ENCODE data around the gene KIAA0753. TPM values are rescaled to one million over a fixed set of nuclear protein-coding genes. Genes with fewer than 3 reads are reported as not detected.

KIAA0753 gene
- total and polyA plus RNA-seq, 10 of the 15 experiments (the other 5 are each of a cell fraction or from before 2014, with no cell fraction given) = 2.2 to 15.2 (median 7.7) TPM

DNA sequence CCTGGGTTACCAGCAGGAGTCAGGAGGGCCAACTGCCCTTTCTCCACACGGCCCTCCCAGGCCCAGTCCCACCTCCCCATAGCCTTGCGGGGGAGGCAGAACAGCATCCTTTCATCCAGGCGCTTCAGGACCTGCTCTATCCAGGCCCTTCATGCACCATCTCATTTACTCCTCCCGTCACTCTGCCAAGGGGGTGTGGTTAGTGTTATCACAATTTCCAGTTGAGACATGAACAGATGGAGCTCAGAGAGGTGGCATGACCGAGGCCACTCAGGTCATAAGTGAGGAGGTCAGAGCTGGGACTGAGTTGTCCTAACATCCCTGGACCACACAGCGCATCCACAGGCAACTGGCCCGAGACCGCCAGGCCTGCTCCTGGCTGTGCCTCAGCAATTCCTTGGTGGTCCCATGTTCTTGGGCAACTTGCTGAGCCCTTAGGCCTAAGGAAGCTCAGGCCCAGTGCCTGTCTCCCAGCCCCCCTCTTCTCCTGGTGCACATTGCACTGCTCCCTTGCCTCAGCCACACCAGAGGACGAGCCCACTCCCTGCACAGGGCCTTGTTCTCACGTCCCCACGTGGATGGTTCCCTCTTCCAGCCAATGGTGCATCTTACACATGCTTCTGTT lies 34.8 kb upstream of the KIAA0753 start:
- Histone ChIP-seq H3K27me3 (replicated peaks in 1 of 2; ENCODE audit: control insufficient read depth in 2 of 2, insufficient read depth in 2 of 2, low read length in 1 of 2) (peaks cover 0 to 5% of the 10 kb centered on the region in 2 experiments; a peak in 3 of 4 replicates), H2AFZ (ENCODE audit: control insufficient read depth, low read depth, low read length) (no peak overlapping the region), H3K4me1 (ENCODE audit: control insufficient read depth, insufficient read depth, low read length) (peaks cover 4% of the 10 kb centered on the region; the same call in 1 of the 2 replicates), H3K27ac (ENCODE audit: control insufficient read depth, insufficient read depth) (no peak overlapping the region), H3K4me3 (no peak overlapping the region), H4K20me1 (ENCODE audit: control insufficient read depth, insufficient read depth) (no peaks in the 10 kb centered on the region), H3K36me3 (ENCODE audit: control insufficient read depth in 2 of 2, insufficient read depth in 2 of 2, low read length in 1 of 2) (no peaks in the 10 kb centered on the region), H3K4me2 (ENCODE audit: control insufficient read depth, insufficient read depth) (no peak overlapping the region), H3K9me3 (replicated peaks; ENCODE audit: control insufficient read depth, insufficient read depth, low read length) (no peaks in the 10 kb centered on the region), H3K9ac (ENCODE audit: control insufficient read depth, insufficient read depth, low read length) (no peak overlapping the region), H3K79me2 (ENCODE audit: control insufficient read depth, insufficient read depth, low read length) (no peaks in the 10 kb centered on the region)
- WGBS (ENCODE audit: insufficient coverage, insufficient replicate concordance, low lambda C conversion rate, missing lambda C conversion rate) = 54% methylated on average over 11 of the region's 11 CpGs
- ATAC-seq (no peak), FAIRE-seq (no peak), DNase-seq (ENCODE audit: low read depth, low spot score) (no peak)
- in situ Hi-C loops (cut with MboI) (no loop called here), intact Hi-C loops (cut with micrococcal nuclease; ENCODE audit: unreplicated experiment) (no loop called here)
- no TSS peak for BruUV-seq (replicated peaks)
- RAD21 ChIA-PET (ENCODE audit: unreplicated experiment) = no interaction called here
- POLR2A ChIA-PET = interaction anchor here (0.5 kb wide), 1 partner anchor 941 kb away, joined by 3 read pairs; no protein-coding TSS in a partner anchor
- SMC1A ChIA-PET (ENCODE audit: uncharacterized antibody, unreplicated experiment) = no interaction called here
- CTCF ChIA-PET = no interaction called here
- TF ChIP-seq SMARCA5 (IDR thresholded peaks at IDR 0.05) (no peak), ZNF207 (IDR thresholded peaks at IDR 0.05; ENCODE audit: borderline replicate concordance) (no peak), IRF5 (IDR thresholded peaks at IDR 0.05; ENCODE audit: borderline replicate concordance) (no peak), ZNF274 (IDR thresholded peaks at IDR 0.05; ENCODE audit: insufficient read depth, insufficient read length) (no peak), CHD2 (IDR thresholded peaks at IDR 0.05; ENCODE audit: borderline replicate concordance, low read depth, low read length) (no peak), ZBED1 (IDR thresholded peaks at IDR 0.05; ENCODE audit: borderline replicate concordance) (no peak), POU2F2 (IDR thresholded peaks at IDR 0.05; ENCODE audit: borderline replicate concordance, low read depth, low read length) (no peak), RBBP5 (conservative IDR thresholded peaks at IDR 0.05) (no peak)
- TF ChIP-seq, protein P1, sequence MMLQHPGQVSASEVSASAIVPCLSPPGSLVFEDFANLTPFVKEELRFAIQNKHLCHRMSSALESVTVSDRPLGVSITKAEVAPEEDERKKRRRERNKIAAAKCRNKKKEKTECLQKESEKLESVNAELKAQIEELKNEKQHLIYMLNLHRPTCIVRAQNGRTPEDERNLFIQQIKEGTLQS (IDR thresholded peaks at IDR 0.05; ENCODE audit: borderline replicate concordance, extremely low read depth, low read depth, low read length) = no peak
